GM10248 (cell line): ENCODE data around the gene GMNC.
"Not testable (repeated sequence)": the region's sequence is repeated elsewhere in the genome, so short reads cannot be mapped to it uniquely, and the experiment has no call there.

Experiments
- CTCF ChIA-PET: fragments of 300-600 bp; sonication (Branson Sonifier 250); formaldehyde crosslinking; extraction: SDS; loops from one replicate; lab custom pipeline; 2021; ENCODE audit warnings: antibody characterized with exemption; lab: Yijun Ruan, JAX
- POLR2A ChIA-PET: fragments of 350-650 bp; sonication (Branson Sonifier 250); formaldehyde crosslinking; extraction: SDS; loops from one replicate; lab custom pipeline; 2020; ENCODE audit warnings: antibody characterized with exemption; lab: Yijun Ruan, JAX
- DNase-seq: peaks from one replicate; pipeline ENCODE4 v3.0.0; 2012; ENCODE audit errors: extremely low spot score
- CTCF ChIP-seq: IDR thresholded peaks from 2 replicates; pipeline ENCODE4 v1.5.1; 2012; ENCODE audit warnings: mild to moderate bottlenecking, low read depth; ENCODE audit errors: extremely low read depth, missing control alignments, control extremely low read depth

Gene GMNC

GRCh38 chr3:190886945-190887344 is 24.5 kb upstream of the GMNC start:
- DNase-seq = peak; percentile 30
- CTCF ChIA-PET = no interaction called here

GRCh38 chr3:190883973-190884832 is 21.7 kb upstream of the GMNC start:
- POLR2A ChIA-PET = no interaction called here
- peak; percentile 40 for DNase-seq
- CTCF ChIA-PET = interaction anchor here (0.7 to 6.6 kb wide), 17 partner anchors 9 to 1560 kb away, joined by 3 to 91 read pairs (median 4); no protein-coding TSS in a partner anchor
- TF ChIP-seq CTCF = peak; percentile 88

More at GRCh38 chr3:190886945-190887344, 24.5 kb upstream of the GMNC start:
- POLR2A ChIA-PET = no interaction called here
- TF ChIP-seq CTCF = no peak

- ChIA-PET POLR2A (no interaction called here), CTCF (interaction anchor here (0.6 to 6.6 kb wide), 12 partner anchors 9 to 1561 kb away, joined by 3 to 91 read pairs (median 4); no protein-coding TSS in a partner anchor)
- no peak for TF ChIP-seq CTCF
- no peak for DNase-seq
Observed at GRCh38 chr3:190883141-190883540, 20.6 kb upstream of the GMNC start.

GRCh38 chr3:190877925-190878324 is 15.4 kb upstream of the GMNC start:
- TF ChIP-seq CTCF = peak; percentile 18
- ChIA-PET POLR2A (no interaction called here), CTCF (no interaction called here)
- no peak for DNase-seq

- DNase-seq, CTCF ChIA-PET, POLR2A ChIA-PET: not testable (repeated sequence)
Observed at GRCh38 chr3:190876433-190876832, 13.9 kb upstream of the GMNC start.

GRCh38 chr3:190875061-190875460 is 12.6 kb upstream of the GMNC start:
- CTCF ChIA-PET, POLR2A ChIA-PET, DNase-seq: not testable (repeated sequence)

- POLR2A ChIA-PET = no interaction called here
- CTCF ChIA-PET = interaction anchor here (1.5 to 2.2 kb wide), 2 partner anchors 14 to 180 kb away, joined by 5 to 6 read pairs; no protein-coding TSS in a partner anchor
- DNase-seq = no peak
- TF ChIP-seq CTCF = no peak
Observed at GRCh38 chr3:190870127-190870526, 7.6 kb upstream of the GMNC start.
